AG08395 (cell line): Measurements from ENCODE around the gene MAJIN.

Experiments
- DNase-seq: peaks from one replicate; pipeline ENCODE4 v3.0.0; 2012; ENCODE audit warnings: mixed read lengths, low spot score

The MAJIN gene

DNA sequence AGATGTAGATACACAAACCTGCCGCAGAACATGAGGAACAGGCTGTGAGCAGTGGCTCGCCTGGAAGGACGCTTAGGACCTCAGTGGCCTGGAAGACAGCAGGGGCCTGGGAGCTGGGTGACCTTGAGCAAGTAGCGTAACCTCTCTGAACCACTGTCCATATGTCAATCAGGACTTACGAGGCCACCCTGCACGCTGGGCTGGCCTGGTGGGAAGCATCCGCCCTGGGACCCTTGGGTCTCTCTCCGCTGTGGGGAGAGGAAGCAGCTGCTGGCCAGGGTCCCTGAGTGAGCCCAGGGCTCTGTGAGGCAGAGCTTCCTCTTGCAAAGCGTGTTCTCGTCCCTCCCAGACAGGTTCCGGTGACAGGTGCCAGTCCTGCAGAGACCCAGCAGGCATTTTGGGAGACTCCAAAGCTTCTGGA lies 79.5 kb downstream of the MAJIN start:
- DNase-seq: no peak

DNA sequence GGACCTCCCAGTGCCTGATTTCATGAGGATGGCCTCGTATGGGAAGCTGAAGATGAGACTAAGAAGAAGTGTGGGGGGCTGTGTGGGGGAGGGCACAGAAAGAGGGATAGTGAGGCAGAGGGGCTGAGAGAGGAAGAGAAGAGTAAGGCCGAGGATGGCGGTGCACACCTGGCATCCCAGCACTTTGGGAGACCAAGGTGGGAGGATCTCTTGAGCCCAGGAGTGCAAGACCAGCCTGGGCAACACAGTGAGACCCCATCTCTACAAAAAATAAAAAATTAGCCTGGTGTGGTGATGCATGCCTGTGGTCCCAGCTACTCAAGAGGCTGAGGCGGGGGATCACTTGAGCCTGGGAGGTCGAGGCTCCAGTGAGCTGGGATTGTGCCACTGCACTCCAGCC lies 80.0 kb downstream of the MAJIN start:
- no peak for DNase-seq

DNA sequence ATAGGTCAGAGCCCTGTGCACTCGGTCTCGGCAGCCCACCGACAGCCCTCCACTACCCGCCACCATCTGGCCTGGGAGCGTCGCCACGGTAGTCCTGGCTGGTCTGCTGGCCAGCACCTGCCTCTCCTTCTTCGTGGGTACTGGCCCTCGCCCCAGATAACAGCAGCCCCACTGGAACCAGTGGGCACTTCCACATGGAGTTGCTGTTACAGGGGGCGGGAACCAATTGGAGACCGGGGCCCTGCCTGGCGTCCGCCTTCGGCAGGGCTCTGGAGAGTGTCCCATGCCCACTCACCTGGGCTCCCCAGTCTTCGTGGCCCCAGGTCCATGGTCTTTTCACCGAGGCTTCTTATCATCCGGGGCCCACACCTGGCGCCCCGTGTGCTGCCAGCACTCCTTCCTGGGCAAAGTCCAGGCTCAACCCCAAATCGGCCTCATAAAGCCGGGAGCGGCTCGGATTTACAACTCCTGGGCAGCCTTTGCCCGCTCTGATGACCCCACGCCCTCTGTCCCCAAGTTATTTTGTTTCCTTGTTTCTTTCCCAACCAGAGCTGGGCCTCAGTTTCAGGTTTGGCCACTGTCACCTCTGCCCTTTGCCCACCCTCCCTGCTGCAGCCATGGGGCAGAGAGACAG lies 80.6 kb downstream of the MAJIN start:
- no peak for DNase-seq

DNA sequence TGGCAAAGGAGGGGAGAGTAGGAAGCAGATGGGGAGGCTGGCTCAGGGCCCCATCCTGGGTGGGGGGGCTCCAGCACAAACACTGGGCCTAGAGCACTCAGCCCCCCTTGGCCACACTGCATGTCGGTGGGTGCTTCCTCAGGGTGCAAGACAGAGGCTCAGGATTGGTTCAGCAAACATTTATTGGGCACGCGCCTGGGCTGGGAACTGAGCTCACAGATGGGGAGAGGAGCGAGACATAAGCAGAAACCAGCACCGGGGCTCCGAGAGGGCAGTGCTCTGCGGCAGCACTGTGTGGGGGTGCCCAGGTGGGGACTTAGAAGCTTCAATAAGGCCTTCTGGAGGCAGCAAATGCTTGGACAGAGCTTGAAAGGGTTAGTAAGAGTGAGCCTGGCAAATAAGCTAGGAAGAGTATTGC lies 81.4 kb downstream of the MAJIN start:
- DNase-seq: no peak

DNA sequence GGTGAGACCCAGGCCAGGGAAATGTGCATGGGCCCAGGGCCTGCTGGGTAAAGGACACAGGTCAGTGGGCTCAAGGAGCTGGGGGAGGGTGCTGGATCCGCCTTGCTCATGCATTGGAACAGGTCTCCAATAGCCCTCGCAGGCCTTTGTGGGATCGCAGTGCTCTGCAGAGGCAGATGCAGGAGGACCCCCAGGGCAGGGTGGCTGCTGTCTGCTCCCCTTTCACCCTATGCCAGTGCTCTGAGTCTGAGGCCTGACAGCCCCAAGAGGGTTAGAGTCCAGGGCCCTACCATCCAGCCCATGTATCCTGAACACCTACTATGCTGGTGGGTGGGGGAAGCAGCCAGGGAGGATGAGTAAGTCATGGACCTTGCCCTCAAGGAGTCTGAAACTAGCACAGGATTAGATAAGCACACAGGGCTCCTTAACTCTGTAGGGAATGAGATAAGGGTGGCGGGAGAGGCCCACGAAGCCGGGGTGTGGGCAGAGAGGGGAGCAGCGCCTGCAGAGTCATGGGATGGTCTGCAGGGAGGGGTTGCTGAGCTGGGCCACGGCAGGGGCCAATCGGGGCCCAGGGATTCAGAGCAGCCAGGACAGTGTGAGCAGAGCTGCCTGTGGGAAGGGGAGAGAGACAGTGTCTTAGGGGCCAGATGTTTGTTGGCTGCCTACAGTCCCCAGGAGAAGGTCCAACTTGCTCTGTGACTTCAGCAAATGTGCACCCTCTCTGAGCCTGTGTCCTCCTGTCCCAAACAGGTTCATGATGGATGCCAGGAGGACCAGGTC lies 83.0 kb downstream of the MAJIN start:
- DNase-seq: no peak

DNA sequence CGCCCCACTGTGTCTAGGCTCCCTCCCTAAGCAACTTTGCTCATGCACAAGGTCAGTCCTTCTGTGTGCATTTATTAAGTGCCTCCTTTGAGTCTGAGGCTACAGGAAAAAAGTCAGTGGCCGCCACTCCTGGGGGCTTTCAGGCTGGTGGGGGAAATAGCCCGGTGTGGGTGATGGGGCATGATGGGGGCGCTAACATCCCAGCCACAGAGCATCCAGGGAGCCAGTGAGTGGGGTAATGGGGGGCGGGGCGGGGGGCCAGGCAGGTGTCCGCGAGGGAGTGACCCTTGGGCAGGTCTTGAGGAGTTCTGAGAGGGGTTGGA lies 83.5 kb downstream of the MAJIN start:
- DNase-seq: no peak
